ENCODE results near the gene GPR137. TPM values are rescaled to one million over a fixed set of nuclear protein-coding genes. Genes with fewer than 3 reads are reported as not detected.

The GPR137 gene
- total RNA-seq, 1 experiment from 2014 or later = 33.3 TPM

DNA sequence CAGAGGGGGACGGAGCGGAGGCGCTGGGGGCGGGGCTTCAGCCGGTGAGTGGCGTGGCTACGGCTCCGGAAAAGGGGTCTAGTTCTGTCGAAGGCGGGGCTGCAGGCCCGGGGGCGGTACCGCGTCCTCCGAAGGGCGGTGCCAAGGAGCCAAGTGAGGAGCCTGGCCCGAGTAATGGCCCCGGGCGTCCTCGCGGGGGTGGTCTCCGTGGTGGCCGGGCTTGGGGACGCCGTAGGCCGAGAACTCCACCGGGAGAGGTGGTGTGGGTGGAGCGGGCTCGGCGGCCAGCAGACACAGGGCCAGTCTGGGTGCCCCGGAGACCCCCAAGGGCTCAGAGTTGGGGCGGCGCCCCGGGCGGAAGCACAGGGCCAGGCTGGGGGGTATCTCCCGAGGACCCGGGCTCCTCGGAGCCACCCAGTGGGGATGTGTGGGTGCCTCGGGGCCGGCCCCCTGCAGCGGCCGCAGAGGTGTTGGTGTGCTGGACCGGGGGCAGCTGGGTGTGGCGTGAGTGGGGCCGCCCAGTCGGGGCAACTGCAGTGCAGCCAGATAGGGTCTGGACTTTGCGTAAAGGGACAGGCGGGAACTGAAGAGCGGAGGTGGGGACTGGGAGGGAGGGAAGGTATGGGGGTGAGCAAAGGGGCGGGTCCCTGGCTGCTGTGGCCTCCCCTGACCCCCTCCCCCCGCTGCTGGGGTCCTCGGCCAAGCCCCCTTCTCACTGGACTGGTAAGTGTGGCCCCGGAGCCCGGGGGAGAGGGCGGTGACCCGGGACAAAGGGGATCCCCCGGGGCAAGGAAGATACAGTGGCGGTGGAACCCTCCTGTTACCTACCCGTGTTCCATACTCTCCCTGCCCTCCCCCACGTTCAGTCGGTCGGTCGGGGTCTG lies 43.9 kb upstream of the GPR137 start:
- no TSS peak for BruUV-seq (replicated peaks)
- CTCF ChIA-PET = interaction anchor here (1.1 kb wide), 2 partner anchors 10 to 27 kb away, joined by 3 to 8 read pairs; partner anchors contain the start of gene PLCB3
- H3K27ac Mint-ChIP-seq (ENCODE audit: unreplicated experiment) = peak overlapping the region; percentile 89
- H3K4me3 Mint-ChIP-seq (ENCODE audit: low read depth, unreplicated experiment) = peak overlapping the region; percentile 96
- no peaks in the 10 kb centered on the region for H3K9me3 Mint-ChIP-seq (ENCODE audit: low read depth, unreplicated experiment)
- H3K4me1 Mint-ChIP-seq (ENCODE audit: low read depth, unreplicated experiment) = peaks cover 39% of the 10 kb centered on the region
- H3K36me3 Mint-ChIP-seq (ENCODE audit: insufficient read depth, unreplicated experiment) = peaks cover 95% of the 10 kb centered on the region
- no peaks in the 10 kb centered on the region for H3K27me3 Mint-ChIP-seq (ENCODE audit: unreplicated experiment)
- TF ChIP-seq, protein P1, sequence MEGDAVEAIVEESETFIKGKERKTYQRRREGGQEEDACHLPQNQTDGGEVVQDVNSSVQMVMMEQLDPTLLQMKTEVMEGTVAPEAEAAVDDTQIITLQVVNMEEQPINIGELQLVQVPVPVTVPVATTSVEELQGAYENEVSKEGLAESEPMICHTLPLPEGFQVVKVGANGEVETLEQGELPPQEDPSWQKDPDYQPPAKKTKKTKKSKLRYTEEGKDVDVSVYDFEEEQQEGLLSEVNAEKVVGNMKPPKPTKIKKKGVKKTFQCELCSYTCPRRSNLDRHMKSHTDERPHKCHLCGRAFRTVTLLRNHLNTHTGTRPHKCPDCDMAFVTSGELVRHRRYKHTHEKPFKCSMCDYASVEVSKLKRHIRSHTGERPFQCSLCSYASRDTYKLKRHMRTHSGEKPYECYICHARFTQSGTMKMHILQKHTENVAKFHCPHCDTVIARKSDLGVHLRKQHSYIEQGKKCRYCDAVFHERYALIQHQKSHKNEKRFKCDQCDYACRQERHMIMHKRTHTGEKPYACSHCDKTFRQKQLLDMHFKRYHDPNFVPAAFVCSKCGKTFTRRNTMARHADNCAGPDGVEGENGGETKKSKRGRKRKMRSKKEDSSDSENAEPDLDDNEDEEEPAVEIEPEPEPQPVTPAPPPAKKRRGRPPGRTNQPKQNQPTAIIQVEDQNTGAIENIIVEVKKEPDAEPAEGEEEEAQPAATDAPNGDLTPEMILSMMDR (IDR thresholded peaks at IDR 0.05; ENCODE audit: unreplicated experiment) = peak; percentile 12
- intact Hi-C loops (cut with micrococcal nuclease; ENCODE audit: unreplicated experiment) = loop anchor here (10.0 kb wide), 1 partner anchor 63 kb away; the partner anchor contains the start of genes CATSPERZ and ESRRA
- peak; percentile 100 for DNase-seq

DNA sequence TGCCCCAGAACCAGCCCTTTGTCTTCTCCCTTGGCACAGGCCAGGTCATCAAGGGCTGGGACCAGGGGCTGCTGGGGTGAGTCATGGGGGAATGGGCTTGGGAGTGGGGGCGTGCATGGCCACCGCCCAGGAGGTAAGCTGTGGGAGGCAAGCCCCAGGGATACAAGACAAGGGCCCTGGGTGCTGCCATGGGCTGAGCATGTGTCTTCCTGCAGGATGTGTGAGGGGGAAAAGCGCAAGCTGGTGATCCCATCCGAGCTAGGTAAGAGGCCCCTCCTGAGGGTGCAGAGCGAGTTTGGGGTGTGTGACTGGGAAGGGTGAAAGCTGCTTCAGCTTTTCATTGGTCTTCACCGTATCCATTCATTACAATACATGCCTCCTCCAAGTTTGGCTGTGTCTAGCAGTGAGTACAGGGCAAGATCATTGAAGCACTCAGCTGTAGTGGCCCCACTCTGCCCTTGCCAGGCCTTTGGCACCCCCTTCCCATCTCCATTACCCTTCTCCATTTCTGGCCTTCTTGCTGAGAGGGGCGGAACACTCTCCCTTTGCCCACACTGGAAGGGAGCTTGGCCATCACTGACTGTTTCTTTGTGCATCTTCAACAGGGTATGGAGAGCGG lies 42.3 kb upstream of the GPR137 start:
- TF ChIP-seq, protein P1 (IDR thresholded peaks at IDR 0.05; ENCODE audit: unreplicated experiment) = no peak
- Mint-ChIP-seq H3K4me1 (ENCODE audit: low read depth, unreplicated experiment) (peaks cover 37% of the 10 kb centered on the region), H3K36me3 (ENCODE audit: insufficient read depth, unreplicated experiment) (peaks cover 95% of the 10 kb centered on the region), H3K4me3 (ENCODE audit: low read depth, unreplicated experiment) (peak overlapping the region; percentile 96), H3K9me3 (ENCODE audit: low read depth, unreplicated experiment) (no peaks in the 10 kb centered on the region), H3K27me3 (ENCODE audit: unreplicated experiment) (no peaks in the 10 kb centered on the region), H3K27ac (ENCODE audit: unreplicated experiment) (peak overlapping the region; percentile 83)
- intact Hi-C loops (cut with micrococcal nuclease; ENCODE audit: unreplicated experiment) = loop anchor here (10.0 kb wide), 1 partner anchor 61 kb away; the partner anchor contains the start of genes CATSPERZ and ESRRA
- DNase-seq = no peak
- BruUV-seq (replicated peaks) = TSS peak; percentile 4
- CTCF ChIA-PET = interaction anchor here (0.5 to 1.0 kb wide), 2 partner anchors 39 to 68 kb away, joined by 3 read pairs; no protein-coding TSS in a partner anchor

DNA sequence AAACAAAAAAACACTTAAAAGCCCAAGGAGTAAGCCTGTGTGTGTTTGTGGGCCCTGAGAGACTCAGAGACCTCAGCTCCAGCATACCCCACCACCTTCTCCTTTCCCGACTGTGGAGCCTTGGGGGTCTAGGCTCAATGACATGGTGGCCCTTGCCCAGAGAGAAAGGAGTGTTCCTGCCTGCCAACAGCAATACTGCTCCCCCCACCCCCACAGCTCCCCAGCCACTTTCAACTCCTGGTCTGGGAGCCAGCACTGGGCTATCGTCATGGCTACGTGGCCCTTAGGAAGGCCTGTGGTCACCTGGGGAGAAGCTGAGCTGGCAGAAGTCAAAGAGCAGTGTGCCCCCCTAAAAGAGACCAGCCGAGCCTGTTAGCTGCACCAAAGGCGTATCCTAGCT lies 41.5 kb upstream of the GPR137 start:
- no TSS peak for BruUV-seq (replicated peaks)
- DNase-seq = no peak
- Mint-ChIP-seq H3K4me1 (ENCODE audit: low read depth, unreplicated experiment) (peaks cover 38% of the 10 kb centered on the region), H3K36me3 (ENCODE audit: insufficient read depth, unreplicated experiment) (peaks cover 98% of the 10 kb centered on the region), H3K9me3 (ENCODE audit: low read depth, unreplicated experiment) (no peaks in the 10 kb centered on the region), H3K27me3 (ENCODE audit: unreplicated experiment) (no peaks in the 10 kb centered on the region), H3K4me3 (ENCODE audit: low read depth, unreplicated experiment) (peak overlapping the region; percentile 96), H3K27ac (ENCODE audit: unreplicated experiment) (peak overlapping the region; percentile 83)
- TF ChIP-seq, protein P1 (IDR thresholded peaks at IDR 0.05; ENCODE audit: unreplicated experiment) = no peak
- CTCF ChIA-PET = interaction anchor here (0.5 kb wide), 1 partner anchor 69 kb away, joined by 3 read pairs; no protein-coding TSS in a partner anchor
- intact Hi-C loops (cut with micrococcal nuclease; ENCODE audit: unreplicated experiment) = loop anchor here (10.0 kb wide), 1 partner anchor 61 kb away; the partner anchor contains the start of genes CATSPERZ and ESRRA

DNA sequence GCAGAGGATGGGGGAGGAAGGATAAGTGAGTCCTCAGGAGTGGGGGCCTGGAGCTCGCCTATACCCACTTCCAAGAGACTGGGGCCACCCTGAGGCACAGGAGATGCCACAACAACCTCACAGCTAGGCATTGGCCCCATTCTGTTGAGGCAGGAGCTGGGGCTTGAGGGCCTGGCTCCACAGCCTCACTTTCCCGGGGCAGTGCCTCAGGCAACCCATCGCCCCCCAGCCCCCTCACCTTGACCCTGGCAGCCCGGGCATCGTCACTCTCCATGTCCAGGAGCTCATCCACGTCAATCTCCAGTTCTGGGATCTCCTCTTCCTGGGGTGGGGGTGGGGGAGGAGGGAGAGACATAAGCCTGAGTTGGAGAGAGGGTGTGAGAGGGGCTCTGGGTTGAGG lies 40.7 kb upstream of the GPR137 start:
- TF ChIP-seq, protein P1 (IDR thresholded peaks at IDR 0.05; ENCODE audit: unreplicated experiment) = no peak
- peaks cover 97% of the 10 kb centered on the region for H3K36me3 Mint-ChIP-seq (ENCODE audit: insufficient read depth, unreplicated experiment)
- CTCF ChIA-PET = interaction anchor here (0.5 to 1.9 kb wide), 7 partner anchors 12 to 558 kb away, joined by 3 to 11 read pairs (median 4); no protein-coding TSS in a partner anchor
- H3K27me3 Mint-ChIP-seq (ENCODE audit: unreplicated experiment) = no peaks in the 10 kb centered on the region
- peak overlapping the region; percentile 82 for H3K27ac Mint-ChIP-seq (ENCODE audit: unreplicated experiment)
- no peaks in the 10 kb centered on the region for H3K9me3 Mint-ChIP-seq (ENCODE audit: low read depth, unreplicated experiment)
- intact Hi-C loops (cut with micrococcal nuclease; ENCODE audit: unreplicated experiment) = loop anchor here (10.0 kb wide), 1 partner anchor 60 kb away; the partner anchor contains the start of genes CATSPERZ and ESRRA
- peak overlapping the region; percentile 96 for H3K4me3 Mint-ChIP-seq (ENCODE audit: low read depth, unreplicated experiment)
- DNase-seq = no peak
- no TSS peak for BruUV-seq (replicated peaks)
- peaks cover 34% of the 10 kb centered on the region for H3K4me1 Mint-ChIP-seq (ENCODE audit: low read depth, unreplicated experiment)
